GM21576 (cell line): ENCODE results near the gene SLC5A4.

Source experiments
- ATAC-seq: cut with Tn5 transposase; IDR thresholded peaks from one replicate; pipeline ENCODE4 v1.9.1; 2021; ENCODE audit warnings: mild to moderate bottlenecking, moderate library complexity; ENCODE audit not compliant: unreplicated experiment

SLC5A4 gene

GRCh38 chr22:32233091-32233490 is 22.1 kb downstream of the SLC5A4 start:
- ATAC-seq = no peak

GRCh38 chr22:32232191-32232830 is 22.8 kb downstream of the SLC5A4 start:
- no peak for ATAC-seq

GRCh38 chr22:32226326-32227104 is 28.6 kb downstream of the SLC5A4 start:
- no peak for ATAC-seq

- ATAC-seq = no peak
Observed at GRCh38 chr22:32222991-32223390, 32.2 kb downstream of the SLC5A4 start.

GRCh38 chr22:32219026-32219425 is 36.1 kb downstream of the SLC5A4 start:
- ATAC-seq = no peak

GRCh38 chr22:32218470-32218869 is 36.7 kb downstream of the SLC5A4 start:
- ATAC-seq = no peak

- no peak for ATAC-seq
Observed at GRCh38 chr22:32217465-32217864, 37.7 kb downstream of the SLC5A4 start.

GRCh38 chr22:32216911-32217310 is 38.2 kb downstream of the SLC5A4 start:
- no peak for ATAC-seq

GRCh38 chr22:32211011-32211410 is 44.1 kb downstream of the SLC5A4 start:
- no peak for ATAC-seq

GRCh38 chr22:32208681-32209080 is 46.5 kb downstream of the SLC5A4 start:
- no peak for ATAC-seq

GRCh38 chr22:32207971-32208480 is 47.1 kb downstream of the SLC5A4 start:
- no peak for ATAC-seq

- no peak for ATAC-seq
Observed at GRCh38 chr22:32206774-32207758, 48.1 kb downstream of the SLC5A4 start.

- ATAC-seq = no peak
Observed at GRCh38 chr22:32205974-32206773, 49.0 kb downstream of the SLC5A4 start.

- no peak for ATAC-seq
Observed at GRCh38 chr22:32204856-32205722, 50.1 kb downstream of the SLC5A4 start, which contains the start of gene RFPL2. Gene RFPL2 (minus strand): TSS chr22:32205073. CDS start chr22:32202451, 2,622 bp downstream.

GRCh38 chr22:32204040-32204855 is 50.9 kb downstream of the SLC5A4 start:
- ATAC-seq = no peak

GRCh38 chr22:32203181-32204039 is 51.7 kb downstream of the SLC5A4 start:
- no peak for ATAC-seq

- ATAC-seq = no peak
Observed at GRCh38 chr22:32202539-32203180, 52.5 kb downstream of the SLC5A4 start.
